Stimulated activated CD4-positive, alpha-beta T cell treated with anti-CD3 and anti-CD28 coated beads, Interleukin-4, amount 100 ng/mL, for 24 hours (primary cell): Measurements from ENCODE around the gene DUS3L.
"Not testable (repeated sequence)": the region's sequence is repeated elsewhere in the genome, so short reads cannot be mapped to it uniquely, and the experiment has no call there.

Experiments
- DNase-seq: peaks from one replicate; pipeline ENCODE4 v3.0.0-alpha.2; 2020

DUS3L gene

GRCh38 chr19:5767949-5768348, 23.0 kb downstream of the DUS3L start:
- DNase-seq, result no peak

GRCh38 chr19:5765220-5765619, 25.7 kb downstream of the DUS3L start:
- no peak for DNase-seq

GRCh38 chr19:5762608-5763217, 28.2 kb downstream of the DUS3L start:
- no peak for DNase-seq

- DNase-seq, result no peak
Observed at GRCh38 chr19:5753743-5754142, 37.2 kb downstream of the DUS3L start.

DNA sequence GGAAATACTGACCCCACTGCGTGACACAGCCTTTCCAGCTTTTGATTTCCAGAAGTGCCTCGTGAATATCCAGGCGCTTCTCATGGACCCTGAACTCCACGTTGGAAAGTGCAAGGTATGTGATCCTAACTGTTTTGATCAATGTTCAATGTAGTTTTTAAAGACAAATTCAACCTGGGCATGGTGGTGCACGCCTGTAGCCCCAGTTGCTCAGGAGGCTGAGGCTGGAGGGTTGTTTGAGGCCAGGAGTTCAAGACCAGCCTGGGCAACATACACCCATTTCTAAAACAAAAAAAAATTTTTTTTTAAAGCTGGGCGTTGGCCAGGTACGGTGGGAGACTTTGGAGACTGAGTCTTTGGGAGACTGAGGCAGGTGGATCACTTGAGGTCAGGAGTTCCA, 39.3 kb downstream of the DUS3L start:
- no peak for DNase-seq

GRCh38 chr19:5749505-5749904, 41.5 kb downstream of the DUS3L start:
- no peak for DNase-seq

GRCh38 chr19:5748920-5749319, 42.0 kb downstream of the DUS3L start:
- not testable (repeated sequence) for DNase-seq

GRCh38 chr19:5744999-5745398, 46.0 kb downstream of the DUS3L start:
- not testable (repeated sequence) for DNase-seq

- DNase-seq, result no peak
Observed at GRCh38 chr19:5743630-5744029, 47.3 kb downstream of the DUS3L start.

DNA sequence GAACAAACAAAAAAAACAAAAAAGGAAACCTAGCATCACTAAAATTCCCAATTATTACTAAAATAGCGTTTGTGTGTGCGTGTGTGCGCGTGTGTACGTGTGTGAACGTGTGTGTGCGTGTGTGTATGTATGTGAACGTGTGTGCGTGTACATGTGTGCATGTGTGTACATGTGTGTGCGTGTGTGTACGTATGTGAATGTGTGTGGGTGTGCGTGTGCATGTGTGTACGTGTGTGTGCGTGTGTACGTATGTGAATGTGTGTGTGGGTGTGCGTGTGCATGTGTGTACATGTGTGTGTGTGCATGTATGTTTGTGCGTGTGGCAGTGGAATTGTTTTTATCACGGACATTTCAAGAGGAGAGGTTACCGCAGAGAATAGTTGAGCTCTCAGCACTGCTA, 48.9 kb downstream of the DUS3L start:
- DNase-seq, result no peak

GRCh38 chr19:5738423-5738822, 52.5 kb downstream of the DUS3L start:
- DNase-seq, result no peak
